GM12891 (cell line): Measurements from ENCODE around the gene TSPAN9.

ENCODE experiments used
- PAX5 ChIP-seq: IDR thresholded peaks from 2 replicates; pipeline ENCODE4 v1.6.1; 2011; ENCODE audit warnings: low read length, moderate library complexity, mild to moderate bottlenecking; ENCODE audit not compliant: insufficient read depth, severe bottlenecking
- POLR2A ChIP-seq: IDR thresholded peaks from 2 replicates; pipeline ENCODE4 v1.6.1; 2011; ENCODE audit warnings: low read depth, low read length, control low read depth
- POLR2AphosphoS5 ChIP-seq: IDR thresholded peaks from 2 replicates; pipeline ENCODE4 v1.6.1; 2011; ENCODE audit warnings: low read depth, low read length, control low read depth
- SPI1 ChIP-seq: IDR thresholded peaks from 2 replicates; pipeline ENCODE4 v1.6.1; 2011; ENCODE audit warnings: low read depth, low read length, control low read depth
- TAF1 ChIP-seq: IDR thresholded peaks from 2 replicates; pipeline ENCODE4 v1.6.1; 2011; ENCODE audit warnings: low read depth, low read length, control low read depth

- no peak for TF ChIP-seq TAF1
- no peak for TF ChIP-seq POLR2AphosphoS5
- TF ChIP-seq POLR2A, result no peak
- no peak for TF ChIP-seq SPI1
- no peak for TF ChIP-seq PAX5
Observed at GRCh38 chr12:3275171-3276041, 198.2 kb downstream of the TSPAN9 start.
